ENCODE data around the gene SPACA9.

SPACA9 gene

DNA sequence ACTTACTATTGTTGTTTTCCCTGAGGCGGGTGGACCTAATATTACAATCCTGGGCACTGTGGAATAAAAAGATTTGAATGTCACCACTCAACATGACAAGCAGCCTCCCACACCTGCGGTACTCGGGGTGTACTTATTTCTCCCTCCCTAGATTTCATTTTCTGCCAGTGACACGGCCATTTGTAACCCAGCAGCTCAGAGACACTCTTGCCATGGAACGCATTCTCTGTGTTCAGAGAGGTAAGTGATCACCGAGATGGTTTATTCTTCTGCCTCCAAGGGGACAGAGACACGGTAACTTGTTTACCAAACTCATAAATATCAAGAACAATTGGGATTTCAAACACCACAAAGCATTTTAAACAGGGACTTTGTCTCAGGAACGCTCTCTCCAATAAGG, 11.8 kb upstream of the SPACA9 start:
- Histone ChIP-seq H3K79me2 (ENCODE audit: insufficient read depth, low read length) (no peaks in the 10 kb centered on the region), H3K27me3 (ENCODE audit: insufficient read depth, low read length, poor library complexity) (no peaks in the 10 kb centered on the region), H3K9ac (ENCODE audit: low read depth, low read length) (no peak overlapping the region), H3K4me3 (ENCODE audit: low read depth in 1 of 2, low read length in 2 of 2) (no peak overlapping the region), H3K4me2 (ENCODE audit: insufficient read depth, low read length) (no peak overlapping the region), H3K36me3 (ENCODE audit: insufficient read depth, low read length) (no peaks in the 10 kb centered on the region), H2AFZ (ENCODE audit: low read depth, low read length) (no peak overlapping the region), H4K20me1 (ENCODE audit: insufficient read depth, low read length) (no peaks in the 10 kb centered on the region), H3K27ac (ENCODE audit: low read length) (no peak overlapping the region), H3K4me1 (ENCODE audit: insufficient read depth, low read length) (peaks cover 14% of the 10 kb centered on the region), H3K9me3 (ENCODE audit: insufficient read depth, low read length, severe bottlenecking) (no peaks in the 10 kb centered on the region)
- no peak for TF ChIP-seq EZH2 (IDR thresholded peaks at IDR 0.05; ENCODE audit: borderline replicate concordance, low read depth, low read length, severe bottlenecking)
- TF ChIP-seq, protein P1, sequence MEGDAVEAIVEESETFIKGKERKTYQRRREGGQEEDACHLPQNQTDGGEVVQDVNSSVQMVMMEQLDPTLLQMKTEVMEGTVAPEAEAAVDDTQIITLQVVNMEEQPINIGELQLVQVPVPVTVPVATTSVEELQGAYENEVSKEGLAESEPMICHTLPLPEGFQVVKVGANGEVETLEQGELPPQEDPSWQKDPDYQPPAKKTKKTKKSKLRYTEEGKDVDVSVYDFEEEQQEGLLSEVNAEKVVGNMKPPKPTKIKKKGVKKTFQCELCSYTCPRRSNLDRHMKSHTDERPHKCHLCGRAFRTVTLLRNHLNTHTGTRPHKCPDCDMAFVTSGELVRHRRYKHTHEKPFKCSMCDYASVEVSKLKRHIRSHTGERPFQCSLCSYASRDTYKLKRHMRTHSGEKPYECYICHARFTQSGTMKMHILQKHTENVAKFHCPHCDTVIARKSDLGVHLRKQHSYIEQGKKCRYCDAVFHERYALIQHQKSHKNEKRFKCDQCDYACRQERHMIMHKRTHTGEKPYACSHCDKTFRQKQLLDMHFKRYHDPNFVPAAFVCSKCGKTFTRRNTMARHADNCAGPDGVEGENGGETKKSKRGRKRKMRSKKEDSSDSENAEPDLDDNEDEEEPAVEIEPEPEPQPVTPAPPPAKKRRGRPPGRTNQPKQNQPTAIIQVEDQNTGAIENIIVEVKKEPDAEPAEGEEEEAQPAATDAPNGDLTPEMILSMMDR (IDR thresholded peaks at IDR 0.05; ENCODE audit: borderline replicate concordance, extremely low read depth, low read length, poor library complexity, severe bottlenecking), result no peak
- DNase-seq (no peak), ATAC-seq (ENCODE audit: insufficient read depth, low read depth) (no peak)

DNA sequence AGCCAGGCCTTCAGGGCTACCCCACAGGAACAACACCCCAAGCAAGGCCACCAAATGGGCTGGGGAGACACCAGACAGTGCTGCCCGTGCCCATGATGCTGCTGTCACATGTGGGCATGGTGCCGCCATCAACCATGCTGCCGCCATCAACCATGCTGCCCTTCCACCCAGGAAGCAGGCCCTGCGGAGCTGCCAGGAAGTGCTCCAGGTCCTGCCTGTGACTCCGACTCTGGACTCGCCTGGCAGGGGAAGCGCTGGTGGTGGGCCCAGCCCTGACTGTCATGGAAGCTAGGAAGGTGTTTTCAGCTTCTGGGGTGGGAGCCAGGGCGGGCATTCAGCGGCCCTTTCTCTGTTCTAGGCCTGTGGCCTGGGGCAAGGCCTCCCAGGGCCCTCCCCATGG, 9.4 kb upstream of the SPACA9 start:
- H2AFZ ChIP-seq (ENCODE audit: low read depth, low read length), result no peak overlapping the region
- no peak for ATAC-seq (ENCODE audit: insufficient read depth, low read depth)
- H4K20me1 ChIP-seq (ENCODE audit: insufficient read depth, low read length), result no peaks in the 10 kb centered on the region
- no peaks in the 10 kb centered on the region for H3K4me1 ChIP-seq (ENCODE audit: insufficient read depth, low read length)
- H3K27ac ChIP-seq (ENCODE audit: low read length), result no peak overlapping the region
- TF ChIP-seq, protein P1 (IDR thresholded peaks at IDR 0.05; ENCODE audit: borderline replicate concordance, extremely low read depth, low read length, poor library complexity, severe bottlenecking), result no peak
- TF ChIP-seq EZH2 (IDR thresholded peaks at IDR 0.05; ENCODE audit: borderline replicate concordance, low read depth, low read length, severe bottlenecking), result no peak
- no peaks in the 10 kb centered on the region for H3K36me3 ChIP-seq (ENCODE audit: insufficient read depth, low read length)
- no peaks in the 10 kb centered on the region for H3K27me3 ChIP-seq (ENCODE audit: insufficient read depth, low read length, poor library complexity)
- no peaks in the 10 kb centered on the region for H3K9me3 ChIP-seq (ENCODE audit: insufficient read depth, low read length, severe bottlenecking)
- no peak for DNase-seq
- no peak overlapping the region for H3K4me2 ChIP-seq (ENCODE audit: insufficient read depth, low read length)
- H3K9ac ChIP-seq (ENCODE audit: low read depth, low read length), result no peak overlapping the region
- H3K4me3 ChIP-seq (ENCODE audit: low read depth in 1 of 2, low read length in 2 of 2), result no peak overlapping the region
- no peaks in the 10 kb centered on the region for H3K79me2 ChIP-seq (ENCODE audit: insufficient read depth, low read length)

DNA sequence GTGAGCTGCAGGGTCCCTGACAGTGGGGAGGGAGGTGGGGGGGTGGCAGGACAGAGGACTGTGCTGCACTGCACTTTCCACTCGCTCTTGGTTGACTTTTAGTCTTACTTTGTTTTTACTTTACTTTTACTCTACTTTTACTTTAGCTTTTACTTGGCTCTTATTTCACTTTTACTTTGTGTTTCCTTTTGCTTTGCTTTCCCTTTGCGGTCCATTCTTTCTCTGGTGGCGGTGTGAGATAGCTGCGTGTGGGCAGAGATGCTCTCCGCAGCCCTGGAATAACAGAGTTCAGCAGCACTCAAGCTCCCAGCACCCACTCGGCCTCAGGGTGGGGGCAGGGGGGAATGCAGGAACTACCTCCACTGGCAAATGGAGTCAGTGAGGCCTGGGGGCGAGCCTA, 5.3 kb upstream of the SPACA9 start:
- no peak for DNase-seq
- H4K20me1 ChIP-seq (ENCODE audit: insufficient read depth, low read length), result no peaks in the 10 kb centered on the region
- H3K4me1 ChIP-seq (ENCODE audit: insufficient read depth, low read length), result peaks cover 9% of the 10 kb centered on the region
- no peak overlapping the region for H2AFZ ChIP-seq (ENCODE audit: low read depth, low read length)
- no peak overlapping the region for H3K4me2 ChIP-seq (ENCODE audit: insufficient read depth, low read length)
- ATAC-seq (ENCODE audit: insufficient read depth, low read depth), result no peak
- TF ChIP-seq, protein P1 (IDR thresholded peaks at IDR 0.05; ENCODE audit: borderline replicate concordance, extremely low read depth, low read length, poor library complexity, severe bottlenecking), result no peak
- no peak for TF ChIP-seq EZH2 (IDR thresholded peaks at IDR 0.05; ENCODE audit: borderline replicate concordance, low read depth, low read length, severe bottlenecking)
- H3K36me3 ChIP-seq (ENCODE audit: insufficient read depth, low read length), result no peaks in the 10 kb centered on the region; the same call in 1 of the 2 replicates
- H3K9ac ChIP-seq (ENCODE audit: low read depth, low read length), result no peak overlapping the region
- no peaks in the 10 kb centered on the region for H3K9me3 ChIP-seq (ENCODE audit: insufficient read depth, low read length, severe bottlenecking)
- no peak overlapping the region for H3K27ac ChIP-seq (ENCODE audit: low read length)
- no peaks in the 10 kb centered on the region for H3K79me2 ChIP-seq (ENCODE audit: insufficient read depth, low read length)
- H3K4me3 ChIP-seq (ENCODE audit: low read depth in 1 of 2, low read length in 2 of 2), result no peak overlapping the region
- no peaks in the 10 kb centered on the region for H3K27me3 ChIP-seq (ENCODE audit: insufficient read depth, low read length, poor library complexity)

DNA sequence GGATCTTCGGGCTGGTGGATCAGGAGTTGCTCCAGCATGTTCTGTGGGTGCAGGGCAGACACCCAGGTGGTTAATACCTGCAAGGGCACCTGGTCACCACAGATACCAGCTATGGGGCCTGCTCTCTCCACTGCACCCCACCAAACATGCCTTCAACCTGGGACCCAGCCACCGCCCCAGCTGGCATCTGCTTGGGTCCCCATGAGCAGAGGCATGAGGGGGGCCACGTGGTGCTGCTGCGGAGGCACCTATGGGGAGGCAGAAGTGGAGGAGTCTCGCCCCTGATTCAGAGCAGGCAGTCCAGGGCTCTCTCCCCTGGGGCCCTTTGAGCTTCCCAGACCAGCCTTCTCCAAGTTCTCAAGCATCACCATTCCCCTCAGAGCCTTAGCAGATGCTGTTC, 3.5 kb upstream of the SPACA9 start:
- Histone ChIP-seq H4K20me1 (ENCODE audit: insufficient read depth, low read length) (no peaks in the 10 kb centered on the region), H3K9ac (ENCODE audit: low read depth, low read length) (no peak overlapping the region), H3K27me3 (ENCODE audit: insufficient read depth, low read length, poor library complexity) (no peaks in the 10 kb centered on the region), H3K79me2 (ENCODE audit: insufficient read depth, low read length) (no peaks in the 10 kb centered on the region), H3K27ac (ENCODE audit: low read length) (no peak overlapping the region), H3K4me1 (ENCODE audit: insufficient read depth, low read length) (peaks cover 20% of the 10 kb centered on the region), H2AFZ (ENCODE audit: low read depth, low read length) (no peak overlapping the region), H3K4me3 (ENCODE audit: low read depth in 1 of 2, low read length in 2 of 2) (no peak overlapping the region), H3K9me3 (ENCODE audit: insufficient read depth, low read length, severe bottlenecking) (no peaks in the 10 kb centered on the region), H3K36me3 (ENCODE audit: insufficient read depth, low read length) (no peaks in the 10 kb centered on the region; the same call in 1 of the 2 replicates), H3K4me2 (ENCODE audit: insufficient read depth, low read length) (no peak overlapping the region)
- ATAC-seq (ENCODE audit: insufficient read depth, low read depth), result no peak
- no peak for DNase-seq
- TF ChIP-seq, protein P1 (IDR thresholded peaks at IDR 0.05; ENCODE audit: borderline replicate concordance, extremely low read depth, low read length, poor library complexity, severe bottlenecking), result no peak
- no peak for TF ChIP-seq EZH2 (IDR thresholded peaks at IDR 0.05; ENCODE audit: borderline replicate concordance, low read depth, low read length, severe bottlenecking)

Measured in DND-41 (cell line).